NCI-H446 (cell line): Measurements from ENCODE around the gene MEIOB.

Experiments used
- DNase-seq, 2 experiments: peaks; one replicate each; lab custom pipeline; 2025; lab: John Stamatoyannopoulos, UW

Gene MEIOB

GRCh38 chr16:1828645-1829410, 43.1 kb downstream of the MEIOB start:
- DNase-seq: no peak

GRCh38 chr16:1826691-1827573, 45.0 kb downstream of the MEIOB start, which contains the start of the genes FAHD1 and HAGH:
Gene FAHD1, plus strand, starts transcription at chr16:1827206. Its CDS starts 33 bp downstream, at chr16:1827239.
Gene HAGH, minus strand, starts transcription at chr16:1826825. Its CDS starts 38 bp downstream, at chr16:1826787.
- peak; percentile 82 to 94 for DNase-seq

- peak in 1 of 2 experiments; percentile 62 for DNase-seq
These were observed 45.9 kb downstream of the MEIOB start for GRCh38 chr16:1825864-1826690.

- DNase-seq: no peak
These were observed 46.5 kb downstream of the MEIOB start for GRCh38 chr16:1825381-1825863.

GRCh38 chr16:1823821-1824220, 48.1 kb downstream of the MEIOB start:
- no peak for DNase-seq

- no peak for DNase-seq
These were observed 49.2 kb downstream of the MEIOB start for GRCh38 chr16:1822801-1823200.

- DNase-seq: no peak
These were observed 49.9 kb downstream of the MEIOB start for GRCh38 chr16:1821861-1822611.

GRCh38 chr16:1820946-1821290, 51.0 kb downstream of the MEIOB start:
- DNase-seq: no peak

- no peak for DNase-seq
These were observed 51.6 kb downstream of the MEIOB start for GRCh38 chr16:1820096-1820945.

- no peak for DNase-seq
These were observed 52.4 kb downstream of the MEIOB start for GRCh38 chr16:1819611-1820010.

GRCh38 chr16:1818873-1819525, 53.0 kb downstream of the MEIOB start:
- no peak for DNase-seq

GRCh38 chr16:1818204-1818872, 53.6 kb downstream of the MEIOB start:
- DNase-seq: no peak

- DNase-seq: no peak
These were observed 54.2 kb downstream of the MEIOB start for GRCh38 chr16:1817716-1818115.

- DNase-seq: no peak
These were observed 54.7 kb downstream of the MEIOB start for GRCh38 chr16:1817276-1817589.

GRCh38 chr16:1816396-1817275, 55.3 kb downstream of the MEIOB start:
- DNase-seq: no peak

- no peak for DNase-seq
These were observed 56.5 kb downstream of the MEIOB start for GRCh38 chr16:1815461-1815860.

- peak; percentile 2 to 65 for DNase-seq
These were observed 59.2 kb downstream of the MEIOB start for GRCh38 chr16:1812732-1813163.

- no peak for DNase-seq
These were observed 61.4 kb downstream of the MEIOB start for GRCh38 chr16:1810536-1810935.
